ENCODE measurements around the gene SHC2. TPM values are rescaled to one million over a fixed set of nuclear protein-coding genes. Genes with fewer than 3 reads are reported as not detected.

Gene SHC2
- total and polyA plus RNA-seq, 9 of the 15 experiments (the other 6 are each of a cell fraction or from before 2014, with no cell fraction given): 0.14 to 0.36 (median 0.17) TPM; not detected in 5

GRCh38 chr19:467554-467953 is 6.7 kb upstream of the SHC2 start:
- Histone ChIP-seq H3K27me3 (ENCODE audit: control insufficient read depth in 2 of 2, insufficient read depth in 2 of 2, low read length in 2 of 2) (0 out of 5 replicates have a peak, but pooled peaks cover 0 to 8% of the 10 kb centered on the region in 2 experiments), H2AFZ (ENCODE audit: low read depth, low read length) (no peak overlapping the region), H3K9me1 (ENCODE audit: control insufficient read depth, insufficient read depth, low read length) (no peaks in the 10 kb centered on the region), H3K9me3 (replicated peaks; ENCODE audit: control insufficient read depth, insufficient read depth, low read depth, low read length) (no peaks in the 10 kb centered on the region), H3K4me2 (ENCODE audit: insufficient read depth, low read length) (no peak overlapping the region), H3K9ac (ENCODE audit: insufficient read depth in 1 of 2, low read depth in 2 of 2, low read length in 2 of 2) (no peak overlapping the region), H3K4me1 (replicated peaks in 1 of 2; ENCODE audit: control insufficient read depth in 2 of 2, insufficient read depth in 2 of 2, low read length in 2 of 2) (peaks cover 0 to 35% of the 10 kb centered on the region in 2 experiments; a peak in 3 of 5 replicates), H3K27ac (ENCODE audit: extremely low read depth, low read depth, low read length) (no peak overlapping the region), H3K4me3 (no peak overlapping the region), H3K36me3 (ENCODE audit: control insufficient read depth, insufficient read depth, low read length) (no peaks in the 10 kb centered on the region), H3K79me2 (ENCODE audit: control insufficient read depth, insufficient read depth, low read length) (no peaks in the 10 kb centered on the region), H4K20me1 (replicated peaks; ENCODE audit: control insufficient read depth, insufficient read depth, low read length) (0 out of 2 replicates have a peak, but pooled peaks cover 5% of the 10 kb centered on the region)
- CTCF ChIA-PET (ENCODE audit: low intra/inter-chr PET ratio): no interaction called here
- 3% methylated on average over 10 of the region's 11 CpGs for WGBS (ENCODE audit: insufficient coverage, low coverage, missing lambda C conversion rate)
- TF ChIP-seq RBM39 (optimal IDR thresholded peaks at IDR 0.05; ENCODE audit: low read depth, low read length): no peak
- TF ChIP-seq TEAD1 (CRISPR knock-in tag; IDR thresholded peaks at IDR 0.05): no peak
- TF ChIP-seq NEUROD1 (IDR thresholded peaks at IDR 0.05; ENCODE audit: borderline replicate concordance, low read depth, low read length, partially characterized antibody): no peak
- no peak for TF ChIP-seq POLR3G (IDR thresholded peaks at IDR 0.05; ENCODE audit: extremely low read depth, insufficient read length, insufficient replicate concordance)
- no peak for DNase-seq (ENCODE audit: extremely low read depth in 1 of 4, low spot score in 3 of 4)
- POLR2A ChIA-PET: no interaction called here
- no peak for ATAC-seq
- intact Hi-C loops (cut with micrococcal nuclease): no loop called here
- in situ Hi-C loops (cut with MboI): no loop called here
- BruUV-seq (replicated peaks): no TSS peak
- no peak for FAIRE-seq

DNA sequence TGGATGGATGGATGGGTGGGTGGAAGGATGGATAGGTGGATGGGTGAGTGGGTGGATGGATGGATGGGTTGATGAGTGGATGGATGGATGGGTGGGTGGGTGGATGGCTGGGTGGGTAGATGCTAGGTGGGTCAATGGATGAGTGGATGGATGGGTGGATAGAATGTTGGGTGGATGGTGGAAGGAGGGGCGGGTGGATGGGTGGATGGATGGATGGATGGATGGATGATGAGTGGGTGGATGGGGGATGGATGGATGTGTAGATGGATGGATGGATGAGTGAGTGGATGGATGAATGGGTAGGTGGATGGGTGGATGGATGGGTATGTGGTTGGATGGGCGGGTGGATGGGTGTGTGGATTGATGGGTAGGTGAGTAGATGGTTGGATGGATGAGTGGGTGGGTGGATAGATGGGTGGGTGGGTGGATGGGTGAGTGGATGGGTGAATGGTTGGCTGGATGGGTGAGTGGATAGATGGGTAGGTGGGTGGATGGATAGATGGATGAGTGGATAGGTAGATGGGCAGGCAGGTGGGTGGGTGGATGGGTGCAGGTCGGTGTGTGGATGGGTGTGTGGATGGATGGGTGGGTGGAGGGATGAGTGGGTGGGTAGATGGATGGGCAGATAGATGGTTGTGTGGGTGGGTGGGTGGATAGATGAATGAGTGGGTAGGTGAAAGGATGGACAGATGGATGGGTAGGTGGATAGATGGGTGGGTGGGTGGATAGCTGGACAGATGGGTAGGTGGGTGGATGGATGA is 4.4 kb upstream of the SHC2 start:
- no peaks in the 10 kb centered on the region for H3K36me3 ChIP-seq (ENCODE audit: control insufficient read depth, insufficient read depth, low read length)
- 0% methylated on average over 1 of the region's 3 CpGs for WGBS (ENCODE audit: insufficient coverage, low coverage, missing lambda C conversion rate)
- no peak overlapping the region for H3K27ac ChIP-seq (ENCODE audit: extremely low read depth, low read depth, low read length)
- H3K27me3 ChIP-seq (ENCODE audit: control insufficient read depth in 2 of 2, insufficient read depth in 2 of 2, low read length in 2 of 2): 0 out of 5 replicates have a peak, but pooled peaks cover 0 to 8% of the 10 kb centered on the region in 2 experiments
- H3K79me2 ChIP-seq (ENCODE audit: control insufficient read depth, insufficient read depth, low read length): no peaks in the 10 kb centered on the region
- H3K4me2 ChIP-seq (ENCODE audit: insufficient read depth, low read length): no peak overlapping the region
- H3K4me3 ChIP-seq: no peak overlapping the region
- BruUV-seq (replicated peaks): no TSS peak
- peaks cover 0 to 42% of the 10 kb centered on the region in 2 experiments; a peak in 4 of 5 replicates for H3K4me1 ChIP-seq (replicated peaks in 1 of 2; ENCODE audit: control insufficient read depth in 2 of 2, insufficient read depth in 2 of 2, low read length in 2 of 2)
- H4K20me1 ChIP-seq (replicated peaks; ENCODE audit: control insufficient read depth, insufficient read depth, low read length): 0 out of 2 replicates have a peak, but pooled peaks cover 5% of the 10 kb centered on the region
- H3K9me3 ChIP-seq (replicated peaks; ENCODE audit: control insufficient read depth, insufficient read depth, low read depth, low read length): no peaks in the 10 kb centered on the region
- FAIRE-seq (no peak), ATAC-seq (no peak), DNase-seq (ENCODE audit: extremely low read depth in 1 of 4, low spot score in 3 of 4) (no peak)
- CTCF ChIA-PET (ENCODE audit: low intra/inter-chr PET ratio): no interaction called here
- in situ Hi-C loops (cut with MboI) (no loop called here), intact Hi-C loops (cut with micrococcal nuclease) (no loop called here)
- no peak overlapping the region for H3K9ac ChIP-seq (ENCODE audit: insufficient read depth in 1 of 2, low read depth in 2 of 2, low read length in 2 of 2)
- TF ChIP-seq EGR1 (conservative IDR thresholded peaks at IDR 0.05) (peak; percentile 34; the same call in 1 of the 2 replicates), ESRRB (CRISPR knock-in tag; IDR thresholded peaks at IDR 0.05; ENCODE audit: borderline replicate concordance) (no peak), FOXK2 (conservative IDR thresholded peaks at IDR 0.05 in 1 of 2, IDR thresholded peaks at IDR 0.05 in 1 of 2; ENCODE audit: low read depth in 2 of 2) (no peak)
- no peaks in the 10 kb centered on the region for H3K9me1 ChIP-seq (ENCODE audit: control insufficient read depth, insufficient read depth, low read length)
- POLR2A ChIA-PET: no interaction called here
- no peak overlapping the region for H2AFZ ChIP-seq (ENCODE audit: low read depth, low read length)

Data from K562 (cell line).